BLaER1 treated with 17β-estradiol and CSF1 and Interleukin-3, amounts not matched to agents 10 nM and 100 nM (cell line): ENCODE results near the gene PARP15.

ENCODE experiments used
- H3K27ac ChIP-seq, 11 experiments: shearing (Covaris generic); formaldehyde crosslinking; 2 replicates each; pipeline ENCODE4 v1.8.1; 2022
- H3K27me3 ChIP-seq, 11 experiments: shearing (Covaris generic); formaldehyde crosslinking; 2 replicates each; pipeline ENCODE4 v1.8.1; 2022
- H3K36me3 ChIP-seq, 11 experiments: shearing (Covaris generic); formaldehyde crosslinking; 2 replicates each; pipeline ENCODE4 v1.8.1; 2022
- H3K4me1 ChIP-seq, 10 experiments: shearing (Covaris generic); formaldehyde crosslinking; 2 replicates each; pipeline ENCODE4 v1.8.1; 2022
- H3K4me2 ChIP-seq, 11 experiments: shearing (Covaris generic); formaldehyde crosslinking; 2 replicates each; pipeline ENCODE4 v1.8.1; 2022
- H3K4me3 ChIP-seq, 10 experiments: shearing (Covaris generic); formaldehyde crosslinking; 2 replicates each; pipeline ENCODE4 v1.8.1; 2022
- H3K9ac ChIP-seq, 11 experiments: shearing (Covaris generic); formaldehyde crosslinking; 2 replicates each; pipeline ENCODE4 v1.8.1; 2022
- H3K9me3 ChIP-seq, 11 experiments: shearing (Covaris generic); formaldehyde crosslinking; replicated peaks in 1 of 11; 2 replicates each; pipeline ENCODE4 v1.8.1; 2022
- H4K20me1 ChIP-seq, 11 experiments: shearing (Covaris generic); formaldehyde crosslinking; 2 replicates each; pipeline ENCODE4 v1.8.1; 2022
- Cebpa-rat ChIP-seq, 11 experiments: shearing (Covaris generic); IDR thresholded peaks; 2 replicates each; pipeline ENCODE4 v1.8.1; 2022

The PARP15 gene

DNA sequence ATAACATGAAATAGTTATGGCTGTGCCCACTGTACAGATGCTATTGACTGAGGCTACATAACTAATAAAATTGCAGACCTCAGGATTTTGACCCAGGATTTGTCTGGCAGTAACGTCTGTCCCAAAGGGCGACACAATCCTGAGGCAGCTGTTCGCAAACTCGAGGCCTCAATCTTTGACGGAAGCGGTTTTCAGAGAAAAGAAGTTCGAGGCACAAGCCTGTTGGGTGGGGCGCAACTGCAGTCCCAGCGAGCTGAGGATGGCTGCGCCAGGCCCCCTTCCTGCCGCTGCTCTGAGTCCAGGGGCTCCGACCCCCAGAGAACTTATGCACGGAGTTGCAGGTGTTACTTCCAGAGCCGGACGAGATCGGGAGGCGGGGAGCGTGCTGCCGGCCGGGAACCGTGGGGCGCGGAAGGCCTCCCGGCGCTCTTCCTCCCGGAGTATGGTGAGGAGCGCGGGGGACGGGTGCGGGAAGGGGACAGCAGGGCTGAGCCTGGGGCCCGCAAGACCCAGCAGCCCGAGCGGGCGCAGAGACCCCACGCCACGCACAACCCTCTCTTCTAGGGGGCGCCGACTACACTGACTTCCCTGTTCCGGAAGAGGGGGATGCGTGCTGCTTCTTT, at the start of gene PARP15:
Gene PARP15, plus strand, starts transcription at position 242 of the 623 bp plus-strand sequence. Its CDS starts 18 bp downstream, at position 260.
- Histone ChIP-seq H3K27me3 (no peaks in the 10 kb centered on the region), H3K27ac (peak within 1 kb of the TSS; percentile 86 to 96 (median 90)), H3K4me1 (peaks cover 48 to 66% (median 61%) of the 10 kb centered on the region in 10 experiments), H3K4me3 (peak within 1 kb of the TSS; percentile 69 to 86 (median 76)), H3K9ac (peak within 1 kb of the TSS; percentile 85 to 93 (median 90)), H3K4me2 (peak within 1 kb of the TSS; percentile 75 to 96 (median 87)), H3K9me3 (peaks cover 18 to 23% (median 21%) of the 10 kb centered on the region in 11 experiments), H3K36me3 (peaks cover 13 to 33% (median 23%) of the 10 kb centered on the region in 11 experiments), H4K20me1 (no peaks in the 10 kb centered on the region; a peak in 1 of 22 replicates)
- TF ChIP-seq Cebpa-rat (IDR thresholded peaks at IDR 0.05): no peak

- no peak overlapping the region for H3K27ac ChIP-seq
- H3K36me3 ChIP-seq: peaks cover 36 to 88% (median 51%) of the 10 kb centered on the region in 11 experiments
- no peaks in the 10 kb centered on the region for H3K4me1 ChIP-seq
- H3K4me2 ChIP-seq: no peak overlapping the region
- no peaks in the 10 kb centered on the region for H4K20me1 ChIP-seq
- no peak overlapping the region for H3K4me3 ChIP-seq
- no peaks in the 10 kb centered on the region for H3K27me3 ChIP-seq
- H3K9me3 ChIP-seq: no peaks in the 10 kb centered on the region
- no peak for TF ChIP-seq Cebpa-rat (IDR thresholded peaks at IDR 0.05)
- no peak overlapping the region for H3K9ac ChIP-seq
These were observed 47.3 kb upstream of the PARP15 start for GRCh38 chr3:122530164-122530563.

DNA sequence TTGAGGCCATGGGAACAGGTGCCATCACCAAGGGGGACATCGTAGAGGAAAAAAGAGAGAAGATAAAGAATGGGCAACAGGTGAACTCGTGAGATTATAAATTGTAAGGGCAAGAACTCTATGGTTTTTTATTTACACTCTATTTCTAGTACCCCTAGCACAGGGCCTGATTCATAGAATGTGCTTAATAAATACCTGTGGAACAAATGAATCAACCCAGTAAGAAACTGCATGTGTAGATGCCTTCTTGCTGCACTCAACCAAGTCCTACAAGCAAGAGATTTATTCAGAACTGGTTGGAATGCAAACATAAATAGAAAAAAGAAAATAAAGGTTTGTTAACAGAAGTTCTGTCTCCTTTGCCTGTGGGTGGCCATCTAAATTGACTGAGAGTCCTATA, 44.0 kb upstream of the PARP15 start:
- Histone ChIP-seq H3K4me2 (no peak overlapping the region), H3K36me3 (peaks cover 55 to 100% (median 67%) of the 10 kb centered on the region in 11 experiments), H3K27ac (no peak overlapping the region), H3K9me3 (no peaks in the 10 kb centered on the region), H3K9ac (no peak overlapping the region), H3K4me1 (peaks cover 0 to 7% (median 4%) of the 10 kb centered on the region in 10 experiments; a peak in 3 of 20 replicates), H3K27me3 (no peaks in the 10 kb centered on the region), H4K20me1 (peaks cover 0 to 7% (median 0%) of the 10 kb centered on the region in 11 experiments; a peak in 1 of 22 replicates), H3K4me3 (no peak overlapping the region)
- TF ChIP-seq Cebpa-rat (IDR thresholded peaks at IDR 0.05): no peak

GRCh38 chr3:122533931-122534334, 43.5 kb upstream of the PARP15 start:
- Histone ChIP-seq H3K4me3 (no peak overlapping the region), H3K36me3 (peaks cover 55 to 100% (median 65%) of the 10 kb centered on the region in 11 experiments), H3K27me3 (no peaks in the 10 kb centered on the region), H3K4me2 (no peak overlapping the region), H3K4me1 (peaks cover 0 to 7% (median 4%) of the 10 kb centered on the region in 10 experiments; a peak in 3 of 20 replicates), H3K9ac (no peak overlapping the region), H3K9me3 (no peaks in the 10 kb centered on the region), H3K27ac (no peak overlapping the region), H4K20me1 (peaks cover 0 to 9% (median 0%) of the 10 kb centered on the region in 11 experiments; a peak in 1 of 22 replicates)
- no peak for TF ChIP-seq Cebpa-rat (IDR thresholded peaks at IDR 0.05)

- Histone ChIP-seq H3K4me3 (no peak overlapping the region), H3K27me3 (no peaks in the 10 kb centered on the region), H3K9me3 (no peaks in the 10 kb centered on the region), H3K36me3 (peaks cover 63 to 100% (median 70%) of the 10 kb centered on the region in 11 experiments), H3K4me1 (peaks cover 0 to 7% (median 4%) of the 10 kb centered on the region in 10 experiments; a peak in 3 of 20 replicates), H3K9ac (no peak overlapping the region), H3K4me2 (no peak overlapping the region), H3K27ac (no peak overlapping the region), H4K20me1 (peaks cover 0 to 9% (median 0%) of the 10 kb centered on the region in 11 experiments; a peak in 1 of 22 replicates)
- no peak for TF ChIP-seq Cebpa-rat (IDR thresholded peaks at IDR 0.05)
These were observed 41.4 kb upstream of the PARP15 start for GRCh38 chr3:122535964-122536631.

- no peak for TF ChIP-seq Cebpa-rat (IDR thresholded peaks at IDR 0.05)
- no peaks in the 10 kb centered on the region for H3K27me3 ChIP-seq
- no peaks in the 10 kb centered on the region for H3K9me3 ChIP-seq
- peaks cover 0 to 9% (median 0%) of the 10 kb centered on the region in 11 experiments; a peak in 1 of 22 replicates for H4K20me1 ChIP-seq
- no peak overlapping the region for H3K27ac ChIP-seq
- H3K9ac ChIP-seq: no peak overlapping the region
- peaks cover 58 to 100% (median 67%) of the 10 kb centered on the region in 11 experiments for H3K36me3 ChIP-seq
- no peak overlapping the region for H3K4me2 ChIP-seq
- no peak overlapping the region for H3K4me3 ChIP-seq
- peaks cover 0 to 7% (median 4%) of the 10 kb centered on the region in 10 experiments; a peak in 3 of 20 replicates for H3K4me1 ChIP-seq
These were observed 40.8 kb upstream of the PARP15 start for GRCh38 chr3:122536632-122537001.

GRCh38 chr3:122538956-122539490, 38.4 kb upstream of the PARP15 start:
- Histone ChIP-seq H3K27me3 (no peaks in the 10 kb centered on the region), H3K9me3 (no peaks in the 10 kb centered on the region), H4K20me1 (peaks cover 0 to 9% (median 0%) of the 10 kb centered on the region in 11 experiments; a peak in 1 of 22 replicates), H3K4me1 (peaks cover 0 to 7% (median 4%) of the 10 kb centered on the region in 10 experiments; a peak in 3 of 20 replicates), H3K27ac (no peak overlapping the region), H3K4me3 (no peak overlapping the region), H3K36me3 (peaks cover 43 to 99% (median 54%) of the 10 kb centered on the region in 11 experiments), H3K4me2 (no peak overlapping the region), H3K9ac (no peak overlapping the region)
- TF ChIP-seq Cebpa-rat (IDR thresholded peaks at IDR 0.05): no peak

DNA sequence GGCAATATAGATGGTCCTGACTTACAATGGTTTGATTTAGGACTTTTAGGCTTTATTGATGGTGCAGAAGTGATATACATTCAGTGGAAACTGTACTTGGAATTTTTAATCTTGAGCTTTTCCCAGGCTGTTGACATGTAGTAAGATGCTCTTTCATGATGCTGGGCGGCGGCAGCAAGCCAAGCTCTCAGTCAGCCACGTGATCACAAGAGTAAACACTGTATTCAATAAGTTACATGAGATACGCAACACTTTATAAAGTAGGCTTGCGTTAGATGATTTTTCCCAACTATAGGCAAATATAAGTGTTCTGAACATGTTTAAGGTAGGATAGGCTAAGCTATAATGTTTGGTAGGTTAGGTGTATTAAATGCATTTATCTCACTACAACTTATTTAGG, 31.3 kb upstream of the PARP15 start:
- Histone ChIP-seq H3K9me3 (no peaks in the 10 kb centered on the region), H4K20me1 (no peaks in the 10 kb centered on the region), H3K4me2 (no peak overlapping the region), H3K9ac (no peak overlapping the region), H3K36me3 (peaks cover 29 to 98% (median 63%) of the 10 kb centered on the region in 11 experiments), H3K27ac (no peak overlapping the region), H3K4me1 (no peaks in the 10 kb centered on the region), H3K4me3 (no peak overlapping the region), H3K27me3 (no peaks in the 10 kb centered on the region)
- no peak for TF ChIP-seq Cebpa-rat (IDR thresholded peaks at IDR 0.05)

DNA sequence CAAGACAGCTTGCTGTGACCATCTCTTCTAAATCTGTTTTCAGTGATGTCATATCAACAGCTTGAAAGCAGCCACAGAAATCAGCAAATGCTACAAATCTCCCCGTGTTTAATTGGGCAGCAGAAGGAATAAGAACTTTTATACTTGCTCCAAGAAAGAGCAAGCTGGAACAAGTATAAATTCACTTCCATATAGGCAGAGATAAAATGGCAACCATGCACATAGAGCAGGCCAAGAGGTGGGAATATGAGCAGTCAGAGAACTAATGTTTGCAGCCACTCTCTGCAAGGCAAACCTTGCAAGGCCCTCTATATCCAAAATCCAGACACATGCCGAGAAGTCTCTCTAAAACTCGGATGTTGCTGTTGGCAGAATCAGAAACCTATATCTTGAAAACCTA, 29.4 kb upstream of the PARP15 start:
- H3K4me3 ChIP-seq: no peak overlapping the region
- TF ChIP-seq Cebpa-rat (IDR thresholded peaks at IDR 0.05): no peak
- no peak overlapping the region for H3K9ac ChIP-seq
- no peaks in the 10 kb centered on the region for H4K20me1 ChIP-seq
- H3K9me3 ChIP-seq: no peaks in the 10 kb centered on the region
- H3K27ac ChIP-seq: no peak overlapping the region
- no peaks in the 10 kb centered on the region for H3K4me1 ChIP-seq
- H3K36me3 ChIP-seq: peaks cover 37 to 99% (median 74%) of the 10 kb centered on the region in 11 experiments
- no peak overlapping the region for H3K4me2 ChIP-seq
- H3K27me3 ChIP-seq: no peaks in the 10 kb centered on the region
